DND-41 (cell line): ENCODE results near the gene AJAP1.

ENCODE experiments used
- CTCF ChIP-seq: IDR thresholded peaks from 2 replicates; pipeline ENCODE4 v1.5.1; 2012; ENCODE audit warnings: borderline replicate concordance, low read length, moderate library complexity, mild to moderate bottlenecking; ENCODE audit not compliant: poor library complexity, severe bottlenecking; ENCODE audit errors: extremely low read depth
- EZH2 ChIP-seq: IDR thresholded peaks from 3 replicates; pipeline ENCODE4 v1.6.1; 2012; ENCODE audit warnings: borderline replicate concordance, low read depth, mild to moderate bottlenecking, moderate library complexity, low read length, inconsistent platforms; ENCODE audit not compliant: severe bottlenecking

- TF ChIP-seq CTCF (no peak), EZH2 (no peak)
Observed at GRCh38 chr1:4696161-4696745, 41.8 kb downstream of the AJAP1 start.
